ENCODE measurements around the gene FOXA2.

FOXA2 gene

DNA sequence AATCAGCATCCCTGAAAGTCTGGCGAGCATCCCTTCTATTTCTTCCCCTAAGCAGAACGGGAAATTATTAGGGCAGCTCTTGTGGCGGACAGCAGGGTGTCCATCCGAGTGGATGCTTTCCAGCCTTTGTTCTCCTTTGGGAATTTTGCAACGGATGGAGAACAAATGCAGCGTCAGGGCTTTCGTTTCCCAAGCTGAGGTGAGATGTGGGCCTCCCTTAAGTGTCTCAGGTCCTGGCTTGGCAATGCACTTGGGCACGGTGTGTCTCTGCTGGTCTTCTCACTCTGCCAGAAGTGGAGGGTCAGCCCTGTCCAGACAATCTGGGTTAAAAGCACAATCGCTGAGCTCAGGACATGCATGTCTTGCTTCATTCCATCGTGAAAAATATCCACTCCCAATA is 43.5 kb downstream of the FOXA2 start:
- DNase-seq (ENCODE audit: low read depth in 1 of 2, low spot score in 1 of 2) = no peak

- DNase-seq (ENCODE audit: low read depth in 1 of 2, low spot score in 1 of 2) = no peak
Observed at GRCh38 chr20:22536956-22537756, 47.2 kb downstream of the FOXA2 start.

DNA sequence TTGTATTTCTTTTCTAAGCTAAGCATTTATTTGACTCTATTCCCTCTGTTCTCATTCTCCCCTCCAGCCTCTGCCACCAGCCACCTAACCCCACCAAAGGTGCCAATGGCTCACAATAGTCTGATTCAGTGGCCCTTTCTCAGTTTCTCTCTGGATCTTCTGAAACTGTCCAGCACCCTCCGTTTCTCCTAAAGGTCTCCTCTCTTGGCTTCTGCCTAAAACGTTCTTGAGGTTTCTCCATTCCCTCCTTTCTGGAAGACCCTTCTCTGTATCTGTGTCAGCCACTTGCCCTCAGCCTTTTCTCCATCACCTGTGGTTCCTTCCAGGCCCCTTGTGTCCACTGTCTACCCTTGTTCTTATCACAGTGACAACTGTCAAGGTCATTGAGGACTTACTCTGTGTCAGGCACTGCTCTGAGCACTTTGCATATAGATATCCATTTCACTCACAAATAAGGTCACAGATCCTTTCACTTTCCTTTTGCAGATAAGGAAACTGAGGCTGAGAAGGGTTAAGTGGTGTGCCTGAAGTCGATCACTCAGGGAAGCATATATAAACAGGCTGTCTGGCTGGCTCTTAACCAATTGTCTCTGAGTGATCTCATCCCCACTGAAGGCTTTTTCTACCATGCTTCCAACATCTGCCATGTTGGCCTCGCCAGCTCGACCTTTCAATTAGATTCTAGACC is 48.1 kb downstream of the FOXA2 start:
- DNase-seq (ENCODE audit: low read depth in 1 of 2, low spot score in 1 of 2) = no peak

DNA sequence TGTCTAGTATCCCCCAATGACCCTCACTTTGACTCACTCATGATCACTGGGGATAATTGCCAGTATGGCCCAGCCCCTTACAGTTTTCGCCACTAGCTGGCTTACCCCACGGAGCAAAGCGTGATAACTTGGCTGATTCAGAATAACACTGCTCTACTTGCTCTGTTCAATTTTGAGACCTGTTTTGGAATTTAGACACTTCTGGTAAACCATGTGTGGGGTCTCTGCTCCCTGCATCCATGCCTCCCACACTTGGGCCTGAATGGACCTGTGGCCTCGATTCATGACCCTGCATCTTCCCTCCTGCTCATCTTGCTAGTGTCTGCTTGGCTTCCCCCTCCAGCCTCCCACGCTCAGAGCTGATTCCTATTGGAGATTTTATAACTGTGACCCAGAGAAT is 48.9 kb downstream of the FOXA2 start:
- DNase-seq (ENCODE audit: low read depth in 1 of 2, low spot score in 1 of 2) = no peak

- DNase-seq (ENCODE audit: low read depth in 1 of 2, low spot score in 1 of 2) = no peak
Observed at GRCh38 chr20:22533823-22534751, 50.3 kb downstream of the FOXA2 start.

GRCh38 chr20:22532598-22532997 is 51.8 kb downstream of the FOXA2 start:
- no peak for DNase-seq (ENCODE audit: low read depth in 1 of 2, low spot score in 1 of 2)

DNA sequence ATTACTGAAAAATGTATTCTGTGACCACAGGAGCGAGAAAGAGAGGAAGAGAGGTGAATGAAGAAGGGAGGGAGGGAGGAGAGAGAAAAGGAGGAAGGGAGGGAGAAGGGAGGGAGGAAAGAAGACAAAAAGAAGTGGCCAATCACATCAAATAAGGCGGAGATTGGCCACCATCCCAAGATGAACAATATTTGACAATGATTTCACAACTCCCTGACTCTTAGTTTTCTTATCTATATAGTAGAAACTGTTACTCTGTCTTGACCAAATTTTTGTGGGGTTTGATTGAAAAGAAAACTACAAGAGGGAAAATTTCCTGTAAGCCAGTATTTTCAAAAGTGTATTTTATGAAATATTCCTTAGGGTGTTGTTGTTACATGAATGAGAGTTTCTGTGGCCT is 52.6 kb downstream of the FOXA2 start:
- no peak for DNase-seq (ENCODE audit: low read depth in 1 of 2, low spot score in 1 of 2)

GRCh38 chr20:22531056-22531615 is 53.2 kb downstream of the FOXA2 start:
- no peak for DNase-seq (ENCODE audit: low read depth in 1 of 2, low spot score in 1 of 2)
